CD4-positive, alpha-beta T cell treated with Interleukin-12 subunit alpha and Interleukin-12 subunit beta, for 1 hour (primary cell): ENCODE data around the gene HINT3.
"Not testable (repeated sequence)": the region's sequence is repeated elsewhere in the genome, so short reads cannot be mapped to it uniquely, and the experiment has no call there.

ENCODE experiments used
- DNase-seq: peaks from one replicate; pipeline ENCODE4 v3.0.0-alpha.2; 2020

The HINT3 gene

GRCh38 chr6:125963817-125964216 lies 7.2 kb downstream of the HINT3 start:
- no peak for DNase-seq

- DNase-seq: no peak
Measured at GRCh38 chr6:125966569-125966968, 10.0 kb downstream of the HINT3 start.

- DNase-seq: no peak
Measured at GRCh38 chr6:125968493-125968892, 11.9 kb downstream of the HINT3 start.

GRCh38 chr6:125970760-125971159 lies 14.2 kb downstream of the HINT3 start:
- no peak for DNase-seq

GRCh38 chr6:125972478-125972877 lies 15.9 kb downstream of the HINT3 start:
- DNase-seq: not testable (repeated sequence)

- peak; percentile 60 for DNase-seq
Measured at GRCh38 chr6:125974214-125974866, 17.8 kb downstream of the HINT3 start.

- DNase-seq: no peak
Measured at GRCh38 chr6:125979101-125979500, 22.5 kb downstream of the HINT3 start.

GRCh38 chr6:125981571-125982185 lies 25.1 kb downstream of the HINT3 start:
- DNase-seq: no peak

- no peak for DNase-seq
Measured at GRCh38 chr6:125983246-125983945, 26.8 kb downstream of the HINT3 start.

GRCh38 chr6:125984311-125984710 lies 27.7 kb downstream of the HINT3 start:
- DNase-seq: no peak

GRCh38 chr6:125985522-125985921 lies 29.0 kb downstream of the HINT3 start:
- no peak for DNase-seq

GRCh38 chr6:125985979-125986300 lies 29.4 kb downstream of the HINT3 start:
- DNase-seq: no peak

GRCh38 chr6:125986301-125987025 lies 29.9 kb downstream of the HINT3 start, which contains the start of gene TRMT11:
Gene TRMT11 (plus strand): TSS chr6:125986540. CDS start chr6:125986551, 11 bp downstream.
- DNase-seq: peak; percentile 85

- DNase-seq: peak; percentile 26
Measured at GRCh38 chr6:125987026-125987617, 30.6 kb downstream of the HINT3 start.

- DNase-seq: no peak
Measured at GRCh38 chr6:125988280-125988679, 31.7 kb downstream of the HINT3 start.

GRCh38 chr6:125989631-125990030 lies 33.1 kb downstream of the HINT3 start:
- no peak for DNase-seq

GRCh38 chr6:125991653-125992052 lies 35.1 kb downstream of the HINT3 start:
- DNase-seq: no peak

- DNase-seq: no peak
Measured at GRCh38 chr6:125994670-125995488, 38.3 kb downstream of the HINT3 start.

- DNase-seq: peak; percentile 79
Measured at GRCh38 chr6:125995972-125996580, 39.5 kb downstream of the HINT3 start.

- DNase-seq: no peak
Measured at GRCh38 chr6:126002755-126003679, 46.4 kb downstream of the HINT3 start.

- no peak for DNase-seq
Measured at GRCh38 chr6:126007800-126008199, 51.2 kb downstream of the HINT3 start.
